ENCODE measurements around the gene LRP8.
A peak's percentile ranks its signal among the peaks of the same experiment; 100 is the strongest.

LRP8 gene

DNA sequence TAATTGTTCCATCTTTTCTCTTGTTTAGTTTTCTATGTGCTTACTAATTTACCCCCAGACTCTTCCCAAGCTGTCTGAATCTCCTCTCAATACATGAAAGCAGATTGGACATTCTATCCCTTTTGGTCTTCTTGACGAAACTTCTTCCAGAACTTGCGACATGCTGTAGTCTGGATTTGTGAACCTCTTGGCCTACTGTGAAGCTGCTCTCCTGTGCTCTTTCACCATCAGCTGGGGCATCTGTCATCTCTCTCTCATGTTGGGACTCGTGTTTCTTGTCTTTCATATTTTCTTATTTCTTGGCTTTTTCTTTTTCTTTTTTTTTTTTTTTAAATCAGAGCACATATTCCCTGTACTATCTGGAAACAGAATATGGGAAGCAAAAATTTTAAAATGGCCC lies 124.4 kb downstream of the LRP8 start:
- H3K9me3 ChIP-seq (ENCODE audit: control insufficient read depth in 2 of 2, low read length in 2 of 2), result peaks cover 2 to 4% of the 10 kb centered on the region in 2 donors
- peaks cover 59 to 61% of the 10 kb centered on the region in 2 donors for H3K36me3 ChIP-seq (ENCODE audit: control insufficient read depth in 2 of 2, insufficient read depth in 2 of 2, low read length in 2 of 2)
- no peak overlapping the region for H3K9ac ChIP-seq (ENCODE audit: low read depth in 1 of 2, low read length in 2 of 2)
- no peak overlapping the region for H3K27ac ChIP-seq (ENCODE audit: low read depth in 2 of 2, low read length in 2 of 2)
- peaks cover 0 to 5% of the 10 kb centered on the region in 2 donors for H3K4me1 ChIP-seq (ENCODE audit: control insufficient read depth in 2 of 2, insufficient read depth in 2 of 2, low read length in 2 of 2)
- no peak overlapping the region for H3K4me3 ChIP-seq (ENCODE audit: low read length in 2 of 2)
- H3K27me3 ChIP-seq (ENCODE audit: control insufficient read depth in 2 of 2, insufficient read depth in 2 of 2, low read length in 2 of 2), result no peaks in the 10 kb centered on the region

DNA sequence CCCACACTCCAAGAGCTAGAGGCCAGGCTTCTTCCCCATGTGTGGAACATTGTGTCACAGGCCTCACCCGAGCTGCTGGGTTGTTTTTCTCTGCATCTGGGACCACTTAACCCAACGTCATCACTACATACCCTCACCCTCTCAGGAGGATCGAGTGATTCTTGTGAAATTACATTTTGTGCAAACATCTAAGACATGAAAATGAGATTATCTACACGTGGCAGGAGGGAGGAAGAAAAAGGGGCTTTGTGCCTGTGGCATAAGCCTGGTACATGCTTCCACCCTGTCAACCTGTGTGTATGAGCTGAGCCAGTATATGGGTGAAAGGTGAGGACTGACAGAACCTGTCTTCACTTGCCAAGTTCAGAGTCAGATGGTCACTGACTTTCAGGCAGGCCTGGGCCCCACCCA lies 129.6 kb downstream of the LRP8 start:
- Histone ChIP-seq H3K4me1 (ENCODE audit: control insufficient read depth in 2 of 2, insufficient read depth in 2 of 2, low read length in 2 of 2) (peaks cover 19 to 25% of the 10 kb centered on the region in 2 donors), H3K27me3 (ENCODE audit: control insufficient read depth in 2 of 2, insufficient read depth in 2 of 2, low read length in 2 of 2) (no peaks in the 10 kb centered on the region), H3K27ac (ENCODE audit: low read depth in 2 of 2, low read length in 2 of 2) (peak overlapping the region; percentile 93 to 96), H3K36me3 (ENCODE audit: control insufficient read depth in 2 of 2, insufficient read depth in 2 of 2, low read length in 2 of 2) (peaks cover 23 to 24% of the 10 kb centered on the region in 2 donors), H3K4me3 (ENCODE audit: low read length in 2 of 2) (peak overlapping the region; percentile 45 to 94), H3K9me3 (ENCODE audit: control insufficient read depth in 2 of 2, low read length in 2 of 2) (no peaks in the 10 kb centered on the region), H3K9ac (ENCODE audit: low read depth in 1 of 2, low read length in 2 of 2) (peak overlapping the region; percentile 84 to 98)

DNA sequence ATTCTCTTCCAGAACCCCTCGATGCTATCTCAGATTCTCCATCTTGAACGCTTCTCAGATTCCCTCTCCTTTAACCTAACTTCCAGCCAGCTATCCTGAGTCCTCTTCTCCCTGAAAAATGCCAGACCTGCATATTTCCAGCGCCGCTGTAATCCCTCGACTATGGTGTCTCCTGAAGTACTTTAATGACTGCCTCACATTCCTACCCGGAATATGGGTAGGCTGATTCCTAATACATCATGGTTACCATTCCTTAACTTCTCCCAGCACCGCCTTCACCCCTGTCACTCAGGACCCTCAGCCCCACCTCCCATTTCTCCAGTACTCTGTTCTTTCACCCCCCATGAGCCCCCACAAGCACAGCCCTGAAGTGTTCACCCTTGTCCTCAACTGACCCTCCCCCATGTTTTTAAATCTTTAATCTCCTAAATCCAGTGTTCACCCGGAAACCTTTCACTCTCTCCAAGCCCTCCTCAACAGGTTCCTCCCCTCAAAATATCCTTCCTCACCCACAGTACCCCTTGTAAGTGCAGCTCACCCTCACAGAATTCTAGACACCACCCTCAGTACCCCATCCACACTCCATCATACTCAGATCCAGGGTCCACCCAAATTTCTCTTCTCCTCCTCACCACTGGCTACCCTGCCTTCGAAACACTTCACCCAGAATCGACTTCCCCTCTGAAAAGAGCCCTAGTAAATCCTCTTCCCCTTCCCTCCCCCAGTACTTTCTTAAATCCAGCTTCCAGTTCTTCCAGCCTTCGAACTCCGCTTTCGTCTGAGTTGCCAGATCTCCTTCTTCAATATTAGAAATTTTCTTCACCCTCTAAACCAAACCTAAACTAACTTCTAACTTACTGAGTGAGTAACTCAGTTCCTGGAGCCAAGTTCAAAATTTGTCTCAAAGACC lies 130.3 kb downstream of the LRP8 start:
- no peaks in the 10 kb centered on the region for H3K27me3 ChIP-seq (ENCODE audit: control insufficient read depth in 2 of 2, insufficient read depth in 2 of 2, low read length in 2 of 2)
- peak overlapping the region; percentile 67 to 94 for H3K4me3 ChIP-seq (ENCODE audit: low read length in 2 of 2)
- peaks cover 19 to 25% of the 10 kb centered on the region in 2 donors for H3K4me1 ChIP-seq (ENCODE audit: control insufficient read depth in 2 of 2, insufficient read depth in 2 of 2, low read length in 2 of 2)
- peaks cover 16 to 17% of the 10 kb centered on the region in 2 donors for H3K36me3 ChIP-seq (ENCODE audit: control insufficient read depth in 2 of 2, insufficient read depth in 2 of 2, low read length in 2 of 2)
- peak overlapping the region; percentile 93 to 96 for H3K27ac ChIP-seq (ENCODE audit: low read depth in 2 of 2, low read length in 2 of 2)
- H3K9ac ChIP-seq (ENCODE audit: low read depth in 1 of 2, low read length in 2 of 2), result peak overlapping the region; percentile 84 to 98
- no peaks in the 10 kb centered on the region for H3K9me3 ChIP-seq (ENCODE audit: control insufficient read depth in 2 of 2, low read length in 2 of 2)

DNA sequence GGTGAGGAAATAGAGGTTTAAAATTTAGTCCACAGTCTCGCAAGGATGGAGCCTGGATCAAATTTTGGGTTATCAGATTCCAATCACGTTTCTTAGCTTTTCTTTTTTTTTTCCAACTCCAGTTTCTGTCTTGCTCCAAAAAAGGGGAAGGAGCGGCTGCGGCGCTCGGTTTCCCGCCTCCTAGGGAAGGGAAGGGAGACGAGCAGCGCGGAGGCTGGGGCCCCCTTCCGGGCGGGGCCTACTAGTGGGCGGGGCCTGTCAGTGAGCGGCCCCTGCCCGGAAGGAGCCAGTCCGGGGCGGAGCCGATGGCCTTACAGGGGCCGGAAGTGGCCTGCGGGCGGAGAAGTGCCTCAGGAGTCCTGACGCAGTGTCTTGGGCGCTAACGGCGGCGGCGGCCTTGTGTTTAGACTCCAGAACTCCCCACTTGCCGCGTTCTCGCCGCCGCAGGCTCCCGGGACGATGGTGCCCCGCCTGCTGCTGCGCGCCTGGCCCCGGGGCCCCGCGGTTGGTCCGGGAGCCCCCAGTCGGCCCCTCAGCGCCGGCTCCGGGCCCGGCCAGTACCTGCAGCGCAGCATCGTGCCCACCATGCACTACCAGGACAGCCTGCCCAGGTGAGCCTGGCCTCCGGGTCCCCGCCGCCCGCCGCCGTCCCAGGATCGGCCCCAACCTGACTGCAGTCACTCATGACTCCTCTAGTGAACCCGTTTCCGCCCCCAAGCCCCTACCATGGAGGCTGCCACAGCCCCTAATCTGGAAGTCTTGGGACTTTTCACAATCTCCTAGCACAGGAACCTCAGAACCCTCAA lies 131.2 kb downstream of the LRP8 start, which contains the start of gene CPT2:
TSS of gene CPT2 (plus strand) at position 340 of the 806 bp plus-strand sequence. CDS start at position 460, 120 bp downstream.
- Histone ChIP-seq H3K36me3 (ENCODE audit: control insufficient read depth in 2 of 2, insufficient read depth in 2 of 2, low read length in 2 of 2) (peaks cover 10% of the 10 kb centered on the region in 2 donors), H3K4me1 (ENCODE audit: control insufficient read depth in 2 of 2, insufficient read depth in 2 of 2, low read length in 2 of 2) (peaks cover 19 to 25% of the 10 kb centered on the region in 2 donors), H3K9me3 (ENCODE audit: control insufficient read depth in 2 of 2, low read length in 2 of 2) (no peaks in the 10 kb centered on the region), H3K4me3 (ENCODE audit: low read length in 2 of 2) (peak within 1 kb of the TSS; percentile 67 to 94), H3K27ac (ENCODE audit: low read depth in 2 of 2, low read length in 2 of 2) (peak within 1 kb of the TSS; percentile 93 to 96), H3K9ac (ENCODE audit: low read depth in 1 of 2, low read length in 2 of 2) (peak within 1 kb of the TSS; percentile 84 to 98), H3K27me3 (ENCODE audit: control insufficient read depth in 2 of 2, insufficient read depth in 2 of 2, low read length in 2 of 2) (no peaks in the 10 kb centered on the region)

GRCh38 chr1:53196017-53196484 lies 131.8 kb downstream of the LRP8 start:
- Histone ChIP-seq H3K4me1 (ENCODE audit: control insufficient read depth in 2 of 2, insufficient read depth in 2 of 2, low read length in 2 of 2) (peaks cover 19 to 25% of the 10 kb centered on the region in 2 donors), H3K9ac (ENCODE audit: low read depth in 1 of 2, low read length in 2 of 2) (peak overlapping the region; percentile 63 to 98), H3K9me3 (ENCODE audit: control insufficient read depth in 2 of 2, low read length in 2 of 2) (no peaks in the 10 kb centered on the region), H3K27ac (ENCODE audit: low read depth in 2 of 2, low read length in 2 of 2) (peak overlapping the region; percentile 93 to 96), H3K4me3 (ENCODE audit: low read length in 2 of 2) (peak overlapping the region; percentile 67 to 94), H3K36me3 (ENCODE audit: control insufficient read depth in 2 of 2, insufficient read depth in 2 of 2, low read length in 2 of 2) (peaks cover 5 to 6% of the 10 kb centered on the region in 2 donors), H3K27me3 (ENCODE audit: control insufficient read depth in 2 of 2, insufficient read depth in 2 of 2, low read length in 2 of 2) (no peaks in the 10 kb centered on the region)

GRCh38 chr1:53195246-53196016 lies 132.4 kb downstream of the LRP8 start:
- Histone ChIP-seq H3K27ac (ENCODE audit: low read depth in 2 of 2, low read length in 2 of 2) (no peak overlapping the region), H3K36me3 (ENCODE audit: control insufficient read depth in 2 of 2, insufficient read depth in 2 of 2, low read length in 2 of 2) (peaks cover 0 to under 1% of the 10 kb centered on the region in 2 donors), H3K4me3 (ENCODE audit: low read length in 2 of 2) (peak overlapping the region; percentile 67 to 94), H3K9me3 (ENCODE audit: control insufficient read depth in 2 of 2, low read length in 2 of 2) (no peaks in the 10 kb centered on the region), H3K4me1 (ENCODE audit: control insufficient read depth in 2 of 2, insufficient read depth in 2 of 2, low read length in 2 of 2) (peaks cover 19 to 25% of the 10 kb centered on the region in 2 donors), H3K27me3 (ENCODE audit: control insufficient read depth in 2 of 2, insufficient read depth in 2 of 2, low read length in 2 of 2) (no peaks in the 10 kb centered on the region), H3K9ac (ENCODE audit: low read depth in 1 of 2, low read length in 2 of 2) (no peak overlapping the region)

Measured in mucosa of rectum (tissue), 2 donors.